ENCODE measurements around the gene NDUFS7. TPM values are rescaled to one million over a fixed set of nuclear protein-coding genes. Genes with fewer than 3 reads are reported as not detected.

NDUFS7 gene
- total RNA-seq, 1 experiment from 2014 or later: 83.9 TPM

DNA sequence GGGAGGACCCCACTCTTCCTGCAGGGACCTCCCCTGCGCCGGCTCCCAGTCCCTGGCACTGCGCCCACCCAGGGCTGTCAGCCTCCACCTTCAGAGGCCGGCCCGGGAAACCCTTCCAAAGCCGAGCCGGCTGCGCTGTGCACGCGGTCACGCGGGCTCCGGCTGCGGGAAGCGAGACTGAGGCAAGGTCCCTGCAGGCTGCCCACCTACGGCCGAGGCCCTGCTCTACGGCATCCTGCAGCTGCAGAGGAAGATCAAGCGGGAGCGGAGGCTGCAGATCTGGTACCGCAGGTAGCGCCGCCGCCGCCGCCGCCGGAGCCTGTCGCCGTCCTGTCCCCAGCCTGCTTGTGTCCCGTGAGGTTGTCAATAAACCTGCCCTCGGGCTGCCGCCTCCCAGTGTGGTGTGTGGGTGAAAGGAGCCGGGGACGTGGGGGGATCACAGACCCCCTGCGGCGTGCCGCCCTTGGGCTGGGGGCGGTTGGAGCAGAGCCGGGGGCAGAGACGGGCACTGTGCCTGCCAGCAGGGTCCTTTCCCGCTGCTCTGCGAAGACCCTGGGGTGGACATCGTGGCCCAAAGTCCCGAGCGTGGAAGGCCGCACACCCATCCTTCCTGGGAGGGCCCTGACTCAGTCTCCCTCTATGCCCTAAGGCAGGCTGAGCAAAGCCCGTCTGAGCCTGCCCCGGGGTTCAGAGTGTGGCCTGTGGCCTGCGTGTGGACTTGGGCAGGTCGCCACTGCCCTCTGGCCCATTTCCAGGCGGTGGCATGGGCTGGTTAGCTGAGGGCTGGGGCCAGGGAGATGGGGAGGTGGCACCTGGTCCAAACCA, 11.7 kb downstream of the NDUFS7 start:
- Histone ChIP-seq H4K20me1 (ENCODE audit: control insufficient read depth, insufficient read depth, insufficient read length) (no peaks in the 10 kb centered on the region), H3K9me3 (ENCODE audit: control insufficient read depth, low read depth, low read length) (no peaks in the 10 kb centered on the region), H3K14ac (ENCODE audit: insufficient read depth, low read length) (no peak overlapping the region; the same call in 1 of the 2 replicates), H4K91ac (ENCODE audit: insufficient read length, low read depth, low read length) (no peak overlapping the region), H3K27ac (ENCODE audit: insufficient read length, low read depth, low read length) (no peak overlapping the region), H3K27me3 (ENCODE audit: insufficient read depth, low read length) (no peaks in the 10 kb centered on the region), H3K23ac (ENCODE audit: insufficient read length, low read depth, low read length) (no peak overlapping the region), H4K5ac (ENCODE audit: insufficient read length, low read depth, low read length) (no peak overlapping the region), H2AK5ac (ENCODE audit: insufficient read length, low read length) (no peak overlapping the region), H2BK15ac (ENCODE audit: low read depth, low read length) (no peak overlapping the region), H2BK12ac (ENCODE audit: insufficient read length, low read depth, low read length) (no peak overlapping the region), H3K79me1 (ENCODE audit: insufficient read depth, low read depth, low read length, poor library complexity, severe bottlenecking) (no peaks in the 10 kb centered on the region), H2BK5ac (ENCODE audit: insufficient read length, low read length) (no peak overlapping the region), H3K23me2 (ENCODE audit: insufficient read length, low read depth, low read length, poor library complexity, severe bottlenecking) (no peaks in the 10 kb centered on the region), H3K56ac (ENCODE audit: insufficient read length, low read depth, low read length) (no peak overlapping the region), H3K4me2 (ENCODE audit: insufficient read depth, insufficient read length, low read length) (no peak overlapping the region), H3K4ac (ENCODE audit: low read depth, low read length) (no peak overlapping the region), H2BK20ac (ENCODE audit: low read depth, low read length, poor library complexity, severe bottlenecking) (no peak overlapping the region), H3K4me1 (ENCODE audit: insufficient read depth, low read length) (no peaks in the 10 kb centered on the region), H3K18ac (ENCODE audit: insufficient read length, low read depth, low read length) (no peak overlapping the region), H2BK120ac (ENCODE audit: low read depth, low read length, poor library complexity, severe bottlenecking) (no peak overlapping the region), H3K79me2 (ENCODE audit: insufficient read depth, low read length) (no peaks in the 10 kb centered on the region), H2AFZ (ENCODE audit: low read length) (no peak overlapping the region), H4K8ac (replicated peaks; ENCODE audit: insufficient read length, low read depth, low read length) (no peak overlapping the region), H3K9ac (ENCODE audit: extremely low read depth, insufficient read length, low read length) (no peak overlapping the region), H3T11ph (ENCODE audit: low read length) (no peak overlapping the region)
- TF ChIP-seq, protein P1, sequence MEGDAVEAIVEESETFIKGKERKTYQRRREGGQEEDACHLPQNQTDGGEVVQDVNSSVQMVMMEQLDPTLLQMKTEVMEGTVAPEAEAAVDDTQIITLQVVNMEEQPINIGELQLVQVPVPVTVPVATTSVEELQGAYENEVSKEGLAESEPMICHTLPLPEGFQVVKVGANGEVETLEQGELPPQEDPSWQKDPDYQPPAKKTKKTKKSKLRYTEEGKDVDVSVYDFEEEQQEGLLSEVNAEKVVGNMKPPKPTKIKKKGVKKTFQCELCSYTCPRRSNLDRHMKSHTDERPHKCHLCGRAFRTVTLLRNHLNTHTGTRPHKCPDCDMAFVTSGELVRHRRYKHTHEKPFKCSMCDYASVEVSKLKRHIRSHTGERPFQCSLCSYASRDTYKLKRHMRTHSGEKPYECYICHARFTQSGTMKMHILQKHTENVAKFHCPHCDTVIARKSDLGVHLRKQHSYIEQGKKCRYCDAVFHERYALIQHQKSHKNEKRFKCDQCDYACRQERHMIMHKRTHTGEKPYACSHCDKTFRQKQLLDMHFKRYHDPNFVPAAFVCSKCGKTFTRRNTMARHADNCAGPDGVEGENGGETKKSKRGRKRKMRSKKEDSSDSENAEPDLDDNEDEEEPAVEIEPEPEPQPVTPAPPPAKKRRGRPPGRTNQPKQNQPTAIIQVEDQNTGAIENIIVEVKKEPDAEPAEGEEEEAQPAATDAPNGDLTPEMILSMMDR (conservative IDR thresholded peaks at IDR 0.05): no peak
- Mint-ChIP-seq H3K4me3 (no peak overlapping the region), H3K9me3 (no peaks in the 10 kb centered on the region), H3K27me3 (ENCODE audit: low read depth) (no peaks in the 10 kb centered on the region; the same call in 1 of the 2 replicates), H3K4me1 (peaks cover 0 to 6% of the 10 kb centered on the region in 2 experiments; a peak in 2 of 4 replicates), H3K36me3 (ENCODE audit: insufficient read depth in 1 of 3, low read depth in 3 of 3) (peaks cover 6 to 27% (median 24%) of the 10 kb centered on the region in 3 experiments; a peak in 6 of 7 replicates), H3K27ac (no peak overlapping the region)
- no peak for DNase-seq
- WGBS (ENCODE audit: extremely low coverage, insufficient read length, low lambda C conversion rate): no CpG with 5 or more reads among the region's 52 CpGs
